Epidermal melanocyte (primary cell): ENCODE measurements around the gene ZBTB16.
A peak's percentile ranks its signal among the peaks of the same experiment; 100 is the strongest.

ENCODE experiments used
- DNase-seq: peaks from one replicate; pipeline ENCODE4 v3.0.0; 2011; ENCODE audit warnings: low spot score; ENCODE audit not compliant: insufficient read length

Gene ZBTB16

GRCh38 chr11:114130115-114130576 lies 70.6 kb downstream of the ZBTB16 start:
- DNase-seq = no peak

GRCh38 chr11:114130629-114131277 lies 71.2 kb downstream of the ZBTB16 start:
- no peak for DNase-seq

- no peak for DNase-seq
Observed at GRCh38 chr11:114131461-114131864, 72.0 kb downstream of the ZBTB16 start.

GRCh38 chr11:114132417-114132816 lies 72.9 kb downstream of the ZBTB16 start:
- DNase-seq = no peak

- peak; percentile 45 for DNase-seq
Observed at GRCh38 chr11:114132944-114133394, 73.5 kb downstream of the ZBTB16 start.

GRCh38 chr11:114133548-114134329 lies 74.2 kb downstream of the ZBTB16 start:
- DNase-seq = no peak

- DNase-seq = no peak
Observed at GRCh38 chr11:114134870-114135269, 75.4 kb downstream of the ZBTB16 start.

- DNase-seq = no peak
Observed at GRCh38 chr11:114135737-114136151, 76.2 kb downstream of the ZBTB16 start.

- DNase-seq = no peak
Observed at GRCh38 chr11:114136686-114137640, 77.5 kb downstream of the ZBTB16 start.

GRCh38 chr11:114137838-114138237 lies 78.3 kb downstream of the ZBTB16 start:
- no peak for DNase-seq

- DNase-seq = no peak
Observed at GRCh38 chr11:114138411-114138810, 78.9 kb downstream of the ZBTB16 start.

GRCh38 chr11:114140826-114141225 lies 81.3 kb downstream of the ZBTB16 start:
- no peak for DNase-seq

- DNase-seq = no peak
Observed at GRCh38 chr11:114141863-114142580, 82.5 kb downstream of the ZBTB16 start.

GRCh38 chr11:114142707-114143106 lies 83.2 kb downstream of the ZBTB16 start:
- no peak for DNase-seq

GRCh38 chr11:114145166-114145775 lies 85.8 kb downstream of the ZBTB16 start:
- DNase-seq = no peak

GRCh38 chr11:114147375-114148012 lies 88.0 kb downstream of the ZBTB16 start:
- DNase-seq = no peak

GRCh38 chr11:114148013-114148382 lies 88.5 kb downstream of the ZBTB16 start:
- no peak for DNase-seq

- DNase-seq = no peak
Observed at GRCh38 chr11:114149689-114150407, 90.3 kb downstream of the ZBTB16 start.

- DNase-seq = no peak
Observed at GRCh38 chr11:114150671-114151070, 91.2 kb downstream of the ZBTB16 start.
